Liver (tissue), 3 donors: ENCODE results near the gene ADAMTS2.

Experiments used
- EGR1 ChIP-seq, 2 donors: IDR thresholded peaks; 2 replicates each; pipeline ENCODE4 v1.6.1; 2016 to 2018; ENCODE audit warnings: antibody characterized with exemption in 2 of 2, low read depth in 2 of 2
- GABPA ChIP-seq, 2 donors: IDR thresholded peaks in 1 of 2; conservative IDR thresholded peaks in 1 of 2; 2 replicates each; pipeline ENCODE4 v1.6.1; 2016; ENCODE audit warnings: antibody characterized with exemption in 2 of 2, mild to moderate bottlenecking in 1 of 2, moderate library complexity in 1 of 2
- JUND ChIP-seq, 2 donors: IDR thresholded peaks; 2 replicates each; pipeline ENCODE4 v1.6.1; 2016; ENCODE audit warnings: antibody characterized with exemption in 2 of 2
- RAD21 ChIP-seq, 2 donors: IDR thresholded peaks; 2 replicates each; pipeline ENCODE4 v1.6.1; 2016; ENCODE audit warnings: antibody characterized with exemption in 2 of 2, mild to moderate bottlenecking in 2 of 2
- RXRA ChIP-seq, 2 donors: IDR thresholded peaks; 2 replicates each; pipeline ENCODE4 v1.6.1; 2017 to 2018; ENCODE audit warnings: antibody characterized with exemption in 2 of 2, mild to moderate bottlenecking in 1 of 2
- SP1 ChIP-seq: IDR thresholded peaks from 2 replicates; pipeline ENCODE4 v1.6.1; 2018; ENCODE audit warnings: antibody characterized with exemption, mild to moderate bottlenecking
- TAF1 ChIP-seq: conservative IDR thresholded peaks from 2 replicates; pipeline ENCODE4 v1.6.1; 2016; ENCODE audit warnings: antibody characterized with exemption, mild to moderate bottlenecking
- TF ChIP-seq, protein P1 (sequence below): fragments of 150-350 bp; IDR thresholded peaks from 2 replicates; pipeline ENCODE4 v1.5.1; 2017; ENCODE audit warnings: improper control_type of control experiment, low read depth, low read length; ENCODE audit not compliant: missing input control
- TF ChIP-seq, protein P2 (sequence below): IDR thresholded peaks from 2 replicates; pipeline ENCODE4 v1.6.1; 2016; ENCODE audit warnings: antibody characterized with exemption
- TF ChIP-seq, protein P3 (sequence below): IDR thresholded peaks from 2 replicates; pipeline ENCODE4 v1.6.1; 2016; ENCODE audit warnings: antibody characterized with exemption
- TF ChIP-seq, protein P4 (sequence below): IDR thresholded peaks from 2 replicates; pipeline ENCODE4 v1.6.1; 2016; ENCODE audit warnings: antibody characterized with exemption
- TF ChIP-seq, protein P5 (sequence below): IDR thresholded peaks from 2 replicates; pipeline ENCODE4 v1.6.1; 2016; ENCODE audit warnings: antibody characterized with exemption, mild to moderate bottlenecking
- donor health status: healthy.
- donor health status: healthy.

DNA sequence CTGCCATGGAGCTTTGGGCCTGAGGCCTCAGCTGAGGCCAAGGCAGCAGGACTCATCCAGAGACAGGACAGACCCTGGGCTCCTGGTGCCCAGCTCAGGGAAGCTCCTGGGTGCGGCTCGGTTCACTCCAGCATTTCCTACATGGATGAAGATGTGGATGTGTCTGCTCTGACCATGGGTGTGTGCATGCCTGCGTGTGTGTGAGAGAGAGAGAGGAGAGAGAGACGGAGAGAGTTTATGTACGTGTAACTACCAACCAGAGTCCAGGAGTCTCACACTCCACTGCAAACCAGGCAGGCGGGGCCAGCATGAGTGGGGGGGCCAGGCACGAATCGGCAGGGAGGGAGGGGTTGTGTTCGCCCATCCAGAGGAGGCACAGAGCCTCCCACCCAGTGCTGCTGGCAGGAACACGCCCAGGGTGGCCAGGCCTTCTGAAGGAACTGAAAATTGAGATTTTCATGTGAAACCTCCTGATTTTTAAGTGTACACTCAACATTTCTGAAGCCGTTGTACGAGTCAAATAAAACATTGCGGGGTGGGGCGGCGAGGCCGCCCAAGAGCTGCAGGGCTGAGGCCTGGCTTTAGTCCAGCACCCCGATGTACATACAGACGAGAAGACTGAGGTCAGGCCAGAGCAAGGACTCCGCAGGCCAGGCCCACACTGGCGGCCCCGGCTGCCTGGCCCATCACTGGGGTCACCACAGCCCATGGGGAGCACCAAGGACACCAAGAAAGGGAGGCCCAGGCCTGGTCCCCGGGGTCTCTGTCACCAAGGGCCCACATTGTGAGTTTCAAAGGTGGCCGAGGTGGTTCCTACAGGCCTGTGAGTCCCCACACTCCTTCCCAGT lies 88.7 kb downstream of the ADAMTS2 start:
- TF ChIP-seq, protein P1, sequence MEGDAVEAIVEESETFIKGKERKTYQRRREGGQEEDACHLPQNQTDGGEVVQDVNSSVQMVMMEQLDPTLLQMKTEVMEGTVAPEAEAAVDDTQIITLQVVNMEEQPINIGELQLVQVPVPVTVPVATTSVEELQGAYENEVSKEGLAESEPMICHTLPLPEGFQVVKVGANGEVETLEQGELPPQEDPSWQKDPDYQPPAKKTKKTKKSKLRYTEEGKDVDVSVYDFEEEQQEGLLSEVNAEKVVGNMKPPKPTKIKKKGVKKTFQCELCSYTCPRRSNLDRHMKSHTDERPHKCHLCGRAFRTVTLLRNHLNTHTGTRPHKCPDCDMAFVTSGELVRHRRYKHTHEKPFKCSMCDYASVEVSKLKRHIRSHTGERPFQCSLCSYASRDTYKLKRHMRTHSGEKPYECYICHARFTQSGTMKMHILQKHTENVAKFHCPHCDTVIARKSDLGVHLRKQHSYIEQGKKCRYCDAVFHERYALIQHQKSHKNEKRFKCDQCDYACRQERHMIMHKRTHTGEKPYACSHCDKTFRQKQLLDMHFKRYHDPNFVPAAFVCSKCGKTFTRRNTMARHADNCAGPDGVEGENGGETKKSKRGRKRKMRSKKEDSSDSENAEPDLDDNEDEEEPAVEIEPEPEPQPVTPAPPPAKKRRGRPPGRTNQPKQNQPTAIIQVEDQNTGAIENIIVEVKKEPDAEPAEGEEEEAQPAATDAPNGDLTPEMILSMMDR, result no peak
- TF ChIP-seq TAF1 (no peak), EGR1 (IDR thresholded peaks at IDR 0.05; ENCODE audit: low read depth in 2 of 2) (no peak), JUND (IDR thresholded peaks at IDR 0.05) (no peak), RXRA (IDR thresholded peaks at IDR 0.05) (no peak), RAD21 (IDR thresholded peaks at IDR 0.05) (no peak), SP1 (no peak), GABPA (IDR thresholded peaks at IDR 0.05 in 1 of 2, conservative IDR thresholded peaks at IDR 0.05 in 1 of 2) (no peak)
- TF ChIP-seq, protein P2, sequence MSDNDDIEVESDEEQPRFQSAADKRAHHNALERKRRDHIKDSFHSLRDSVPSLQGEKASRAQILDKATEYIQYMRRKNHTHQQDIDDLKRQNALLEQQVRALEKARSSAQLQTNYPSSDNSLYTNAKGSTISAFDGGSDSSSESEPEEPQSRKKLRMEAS, result no peak
- TF ChIP-seq, protein P3, sequence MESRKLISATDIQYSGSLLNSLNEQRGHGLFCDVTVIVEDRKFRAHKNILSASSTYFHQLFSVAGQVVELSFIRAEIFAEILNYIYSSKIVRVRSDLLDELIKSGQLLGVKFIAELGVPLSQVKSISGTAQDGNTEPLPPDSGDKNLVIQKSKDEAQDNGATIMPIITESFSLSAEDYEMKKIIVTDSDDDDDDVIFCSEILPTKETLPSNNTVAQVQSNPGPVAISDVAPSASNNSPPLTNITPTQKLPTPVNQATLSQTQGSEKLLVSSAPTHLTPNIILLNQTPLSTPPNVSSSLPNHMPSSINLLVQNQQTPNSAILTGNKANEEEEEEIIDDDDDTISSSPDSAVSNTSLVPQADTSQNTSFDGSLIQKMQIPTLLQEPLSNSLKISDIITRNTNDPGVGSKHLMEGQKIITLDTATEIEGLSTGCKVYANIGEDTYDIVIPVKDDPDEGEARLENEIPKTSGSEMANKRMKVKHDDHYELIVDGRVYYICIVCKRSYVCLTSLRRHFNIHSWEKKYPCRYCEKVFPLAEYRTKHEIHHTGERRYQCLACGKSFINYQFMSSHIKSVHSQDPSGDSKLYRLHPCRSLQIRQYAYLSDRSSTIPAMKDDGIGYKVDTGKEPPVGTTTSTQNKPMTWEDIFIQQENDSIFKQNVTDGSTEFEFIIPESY, result no peak
- TF ChIP-seq, protein P4, sequence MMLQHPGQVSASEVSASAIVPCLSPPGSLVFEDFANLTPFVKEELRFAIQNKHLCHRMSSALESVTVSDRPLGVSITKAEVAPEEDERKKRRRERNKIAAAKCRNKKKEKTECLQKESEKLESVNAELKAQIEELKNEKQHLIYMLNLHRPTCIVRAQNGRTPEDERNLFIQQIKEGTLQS, result no peak
- TF ChIP-seq, protein P5, sequence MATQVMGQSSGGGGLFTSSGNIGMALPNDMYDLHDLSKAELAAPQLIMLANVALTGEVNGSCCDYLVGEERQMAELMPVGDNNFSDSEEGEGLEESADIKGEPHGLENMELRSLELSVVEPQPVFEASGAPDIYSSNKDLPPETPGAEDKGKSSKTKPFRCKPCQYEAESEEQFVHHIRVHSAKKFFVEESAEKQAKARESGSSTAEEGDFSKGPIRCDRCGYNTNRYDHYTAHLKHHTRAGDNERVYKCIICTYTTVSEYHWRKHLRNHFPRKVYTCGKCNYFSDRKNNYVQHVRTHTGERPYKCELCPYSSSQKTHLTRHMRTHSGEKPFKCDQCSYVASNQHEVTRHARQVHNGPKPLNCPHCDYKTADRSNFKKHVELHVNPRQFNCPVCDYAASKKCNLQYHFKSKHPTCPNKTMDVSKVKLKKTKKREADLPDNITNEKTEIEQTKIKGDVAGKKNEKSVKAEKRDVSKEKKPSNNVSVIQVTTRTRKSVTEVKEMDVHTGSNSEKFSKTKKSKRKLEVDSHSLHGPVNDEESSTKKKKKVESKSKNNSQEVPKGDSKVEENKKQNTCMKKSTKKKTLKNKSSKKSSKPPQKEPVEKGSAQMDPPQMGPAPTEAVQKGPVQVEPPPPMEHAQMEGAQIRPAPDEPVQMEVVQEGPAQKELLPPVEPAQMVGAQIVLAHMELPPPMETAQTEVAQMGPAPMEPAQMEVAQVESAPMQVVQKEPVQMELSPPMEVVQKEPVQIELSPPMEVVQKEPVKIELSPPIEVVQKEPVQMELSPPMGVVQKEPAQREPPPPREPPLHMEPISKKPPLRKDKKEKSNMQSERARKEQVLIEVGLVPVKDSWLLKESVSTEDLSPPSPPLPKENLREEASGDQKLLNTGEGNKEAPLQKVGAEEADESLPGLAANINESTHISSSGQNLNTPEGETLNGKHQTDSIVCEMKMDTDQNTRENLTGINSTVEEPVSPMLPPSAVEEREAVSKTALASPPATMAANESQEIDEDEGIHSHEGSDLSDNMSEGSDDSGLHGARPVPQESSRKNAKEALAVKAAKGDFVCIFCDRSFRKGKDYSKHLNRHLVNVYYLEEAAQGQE, result no peak
